GM10847 (cell line): ENCODE measurements around the gene TRDMT1.

Experiments
- POLR2A ChIP-seq: IDR thresholded peaks from 2 replicates; pipeline ENCODE4 v1.6.1; 2011; ENCODE audit not compliant: insufficient read length; ENCODE audit errors: extremely low read depth

Gene TRDMT1

GRCh38 chr10:17222329-17222728 lies 20.9 kb upstream of the TRDMT1 start:
- TF ChIP-seq POLR2A, result no peak

- no peak for TF ChIP-seq POLR2A
These were observed 19.2 kb upstream of the TRDMT1 start for GRCh38 chr10:17220652-17221100.

GRCh38 chr10:17219024-17219423 lies 17.6 kb upstream of the TRDMT1 start:
- no peak for TF ChIP-seq POLR2A

- no peak for TF ChIP-seq POLR2A
These were observed 16.3 kb upstream of the TRDMT1 start for GRCh38 chr10:17217631-17218232.

- TF ChIP-seq POLR2A, result no peak
These were observed 15.5 kb upstream of the TRDMT1 start for GRCh38 chr10:17216901-17217395.

GRCh38 chr10:17216217-17216900 lies 14.9 kb upstream of the TRDMT1 start:
- TF ChIP-seq POLR2A, result no peak

GRCh38 chr10:17215782-17216122 lies 14.3 kb upstream of the TRDMT1 start:
- no peak for TF ChIP-seq POLR2A

- TF ChIP-seq POLR2A, result no peak
These were observed 13.7 kb upstream of the TRDMT1 start for GRCh38 chr10:17214971-17215781.

GRCh38 chr10:17214526-17214925 lies 13.1 kb upstream of the TRDMT1 start:
- TF ChIP-seq POLR2A, result no peak

- TF ChIP-seq POLR2A, result no peak
These were observed 12.3 kb upstream of the TRDMT1 start for GRCh38 chr10:17213646-17214349.

GRCh38 chr10:17212802-17213221 lies 11.3 kb upstream of the TRDMT1 start:
- no peak for TF ChIP-seq POLR2A

GRCh38 chr10:17210361-17210760 lies 8.9 kb upstream of the TRDMT1 start:
- TF ChIP-seq POLR2A, result no peak

- TF ChIP-seq POLR2A, result no peak
These were observed 8.4 kb upstream of the TRDMT1 start for GRCh38 chr10:17209881-17210280.

GRCh38 chr10:17209302-17209701 lies 7.8 kb upstream of the TRDMT1 start:
- TF ChIP-seq POLR2A, result no peak

GRCh38 chr10:17208476-17208875 lies 7.0 kb upstream of the TRDMT1 start:
- no peak for TF ChIP-seq POLR2A

- TF ChIP-seq POLR2A, result no peak
These were observed 4.8 kb upstream of the TRDMT1 start for GRCh38 chr10:17206210-17206709.

- no peak for TF ChIP-seq POLR2A
These were observed 1.9 kb upstream of the TRDMT1 start for GRCh38 chr10:17203416-17203815.
